K562 (cell line): ENCODE measurements around the gene TUT7. TPM values are rescaled to one million over a fixed set of nuclear protein-coding genes. Genes with fewer than 3 reads are reported as not detected.

ENCODE experiments used
- ATAC-seq: fragments of 200-7000 bp; cut with Tn5 transposase; 3 replicates; pipeline ENCODE4 v1.9.1; 2020; ENCODE audit warnings: moderate library complexity
- BruUV-seq: library from RNA; stranded (reverse); fragments of 400-500 nt; replicated peaks from 2 replicates; lab custom pipeline; 2021; lab: Mats Ljungman, UMichigan
- CTCF ChIA-PET: fragments of 300-600 bp; formaldehyde crosslinking; extraction: SDS; loops from one replicate; lab custom pipeline; 2021; ENCODE audit warnings: low intra/inter-chr PET ratio; lab: Yijun Ruan, JAX
- POLR2A ChIA-PET: fragments of 300-600, 350-650 bp; sonication (Branson Sonifier 250); formaldehyde crosslinking; extraction: SDS; loops from one replicate; lab custom pipeline; 2021; ENCODE audit warnings: antibody characterized with exemption, inconsistent platforms; lab: Yijun Ruan, JAX
- DNase-seq, 4 experiments: peaks; one replicate each; pipeline versions ENCODE4 v3.0.0 to v3.0.0-alpha.2; 2011 to 2018; ENCODE audit warnings: low spot score in 3 of 4, mixed read lengths in 3 of 4; ENCODE audit errors: extremely low read depth in 1 of 4
- FAIRE-seq: peaks from 2 replicates; lab custom pipeline; 2011; peaks lifted over from hg19 to GRCh38; lab: Jason Lieb, UNC
- H2AFZ ChIP-seq: 2 replicates; pipeline ENCODE4 v1.6.0; 2011; ENCODE audit warnings: low read depth, low read length, control low read depth, inconsistent platforms
- H3K27ac ChIP-seq: fragments of 200-600 bp; 3 replicates; pipeline ENCODE4 v1.8.0; 2011; ENCODE audit warnings: low read depth, mild to moderate bottlenecking, control low read depth, inconsistent platforms, low read length, moderate library complexity, mixed read lengths; ENCODE audit errors: extremely low read depth
- H3K27me3 ChIP-seq, 2 experiments: fragments of 300-600 bp in 1 of 2; 2 replicates in 1 of 2; 3 replicates in 1 of 2; pipeline versions ENCODE4 v1.6.0 to v1.8.0; 2011; ENCODE audit warnings: inconsistent platforms in 2 of 2, low read length in 2 of 2, mild to moderate bottlenecking in 1 of 2, mixed read lengths in 1 of 2, moderate library complexity in 1 of 2; ENCODE audit not compliant: control insufficient read depth in 2 of 2, insufficient read depth in 2 of 2
- H3K36me3 ChIP-seq: fragments of 300-600 bp; 3 replicates; pipeline ENCODE4 v1.8.0; 2011; ENCODE audit warnings: mild to moderate bottlenecking, low read length, inconsistent platforms; ENCODE audit not compliant: control insufficient read depth, insufficient read depth
- H3K4me1 ChIP-seq, 2 experiments: fragments of 200-600 bp in 1 of 2; replicated peaks in 1 of 2; 2 replicates in 1 of 2; 3 replicates in 1 of 2; pipeline versions ENCODE4 v1.5.1 to v1.8.0; 2011; ENCODE audit warnings: inconsistent platforms in 2 of 2, low read length in 2 of 2, mild to moderate bottlenecking in 1 of 2, mixed read lengths in 1 of 2, moderate library complexity in 1 of 2; ENCODE audit not compliant: control insufficient read depth in 2 of 2, insufficient read depth in 2 of 2
- H3K4me2 ChIP-seq: 2 replicates; pipeline ENCODE4 v1.6.1; 2011; ENCODE audit warnings: low read length, control low read depth, inconsistent platforms, mixed read lengths; ENCODE audit not compliant: insufficient read depth
- H3K4me3 ChIP-seq: fragments of 200-600 bp; sonication (generic), shearing (Covaris generic); 2 replicates; pipeline ENCODE4 v1.5.1; 2016; ENCODE audit warnings: control low read depth, inconsistent platforms
- H3K79me2 ChIP-seq: fragments of 200-600 bp; 3 replicates; pipeline ENCODE4 v1.8.0; 2011; ENCODE audit warnings: low read length, inconsistent platforms; ENCODE audit not compliant: control insufficient read depth, insufficient read depth
- H3K9ac ChIP-seq, 2 experiments: 2 replicates each; pipeline versions ENCODE4 v1.6.0 to v1.6.1; 2011; ENCODE audit warnings: low read depth in 2 of 2, low read length in 2 of 2, control low read depth in 1 of 2, inconsistent platforms in 1 of 2, mild to moderate bottlenecking in 1 of 2, mixed read lengths in 1 of 2; ENCODE audit not compliant: insufficient read depth in 1 of 2
- H3K9me1 ChIP-seq: one replicate; pipeline ENCODE4 v1.6.0; 2011; ENCODE audit warnings: inconsistent platforms, mild to moderate bottlenecking, low read length, moderate library complexity; ENCODE audit not compliant: control insufficient read depth, insufficient read depth
- H3K9me3 ChIP-seq: replicated peaks from 2 replicates; pipeline ENCODE4 v1.5.1; 2011; ENCODE audit warnings: low read depth, low read length, inconsistent platforms; ENCODE audit not compliant: control insufficient read depth, insufficient read depth
- H4K20me1 ChIP-seq: replicated peaks from 2 replicates; pipeline ENCODE4 v1.6.1; 2011; ENCODE audit warnings: low read length, inconsistent platforms, mixed read lengths; ENCODE audit not compliant: control insufficient read depth, insufficient read depth
- ATF1 ChIP-seq, 2 experiments: fragments of 450-650 bp in 1 of 2; IDR thresholded peaks; 2 replicates each; pipeline ENCODE4 v1.6.1; 2016; ENCODE audit warnings: missing compliant biosample characterization in 1 of 2, missing genetic modification characterization in 1 of 2
- FOSL1 ChIP-seq: fragments of 200-800 bp; sonication (Bioruptor generic); conservative IDR thresholded peaks from 2 replicates; pipeline ENCODE4 v1.6.1; 2016; ENCODE audit warnings: missing genetic modification characterization, missing compliant biosample characterization
- GATA2 ChIP-seq: sonication (generic); formaldehyde crosslinking; IDR thresholded peaks from 2 replicates; pipeline ENCODE4 v1.4.0; 2020; ENCODE audit warnings: mild to moderate bottlenecking, missing genetic modification reagents
- LARP7 ChIP-seq: fragments of 450-650 bp; IDR thresholded peaks from 2 replicates; pipeline ENCODE4 v1.6.1; 2016
- LEF1 ChIP-seq: fragments of 450-650 bp; IDR thresholded peaks from 2 replicates; pipeline ENCODE4 v1.6.1; 2016; ENCODE audit warnings: mild to moderate bottlenecking
- MYC ChIP-seq, 2 experiments: fragments of 250-450 bp in 1 of 2; sonication (Bioruptor Pico) in 1 of 2; IDR thresholded peaks; 2 replicates each; pipeline versions ENCODE4 v1.5.1 to v1.6.1; 2012 to 2021; ENCODE audit warnings: low read depth in 2 of 2, borderline replicate concordance in 1 of 2, improper control_type of control experiment in 1 of 2, low read length in 1 of 2, mild to moderate bottlenecking in 1 of 2, moderate library complexity in 1 of 2
- PML ChIP-seq: IDR thresholded peaks from 2 replicates; pipeline ENCODE4 v1.6.1; 2012; ENCODE audit warnings: low read length, inconsistent platforms
- RBM15 ChIP-seq: fragments of 200-400 bp; formaldehyde crosslinking; IDR thresholded peaks from 2 replicates; pipeline ENCODE4 v1.6.1; 2018; ENCODE audit warnings: mild to moderate bottlenecking, low read length, moderate library complexity; ENCODE audit not compliant: insufficient read depth
- SAFB2 ChIP-seq: fragments of 200-400 bp; formaldehyde crosslinking; IDR thresholded peaks from 2 replicates; pipeline ENCODE4 v1.6.1; 2018; ENCODE audit warnings: borderline replicate concordance, low read length, low read depth, moderate library complexity; ENCODE audit not compliant: severe bottlenecking
- TAF1 ChIP-seq: IDR thresholded peaks from 2 replicates; pipeline ENCODE4 v1.6.1; 2011; ENCODE audit warnings: mild to moderate bottlenecking, low read length, moderate library complexity; ENCODE audit not compliant: insufficient read depth, control insufficient read depth, severe bottlenecking; ENCODE audit errors: extremely low read depth
- XRCC4 ChIP-seq: IDR thresholded peaks from one replicate; pipeline ENCODE4 v1.6.1; 2011; ENCODE audit not compliant: insufficient read depth, insufficient read length; ENCODE audit errors: extremely low read depth
- ZBED1 ChIP-seq: IDR thresholded peaks from 2 replicates; pipeline ENCODE4 v1.6.1; 2014
- ZNF280B ChIP-seq: fragments of 250-450 bp; sonication (Bioruptor Pico); IDR thresholded peaks from 2 replicates; pipeline ENCODE4 v1.5.1; 2021; ENCODE audit warnings: mild to moderate bottlenecking
- ZNF431 ChIP-seq: sonication (generic); formaldehyde crosslinking; IDR thresholded peaks from 2 replicates; pipeline ENCODE4 v1.8.0; 2022; ENCODE audit warnings: mild to moderate bottlenecking, missing genetic modification reagents
- ZNF695 ChIP-seq: fragments of 450-650 bp; formaldehyde crosslinking; IDR thresholded peaks from 2 replicates; pipeline ENCODE4 v1.4.0; 2020; ENCODE audit warnings: mild to moderate bottlenecking, moderate library complexity
- ZNF75A ChIP-seq: fragments of 450-650 bp; formaldehyde crosslinking; IDR thresholded peaks from 2 replicates; pipeline ENCODE4 v1.4.0; 2020; ENCODE audit warnings: mild to moderate bottlenecking
- ZNF76 ChIP-seq: fragments of 250-450 bp; sonication (Bioruptor Pico); IDR thresholded peaks from 2 replicates; pipeline ENCODE4 v1.4.0; 2020; ENCODE audit warnings: mild to moderate bottlenecking, moderate library complexity, borderline replicate concordance
- ZNF77 ChIP-seq: fragments of 250-450 bp; sonication (Bioruptor Pico); IDR thresholded peaks from 2 replicates; pipeline ENCODE4 v1.5.0; 2020
- WGBS: fragments of 100-300 bp; shearing (Covaris generic); methylation state at CpG from one replicate; pipeline ENCODE4 v1.1.6; 2016; ENCODE audit warnings: low coverage, mixed read lengths; ENCODE audit not compliant: insufficient coverage; ENCODE audit errors: missing lambda C conversion rate; 5-methylcytosine and 5-hydroxymethylcytosine counted together
- in situ Hi-C: fragments of 300-500 bp; cut with MboI; formaldehyde crosslinking; loops from 4 replicates; pipeline ENCODE4 v1.15.0; 2018; ENCODE audit warnings: inconsistent platforms, mixed read lengths
- intact Hi-C: fragments of 100-400 bp; cut with micrococcal nuclease; formaldehyde crosslinking; loops from 2 replicates; pipeline ENCODE4 v1.14.2; 2022
- polyA plus RNA-seq, 8 experiments: library from polyadenylated mRNA; depleted of rRNA in 4 of 8; stranded (reverse) in 5 of 8; unstranded in 3 of 8; fragments of >200 nt; fragmentation: Nextera tagmentation in 2 of 8; fragmentation: Illumina TruSeq in 1 of 8; extraction: Ambion mirVana in 2 of 8; extraction: Trizol in 1 of 8; gene quantifications; 2 replicates each; pipeline versions ENCODE4 v1.2.1 to v1.2.3, GENCODE V29; 2011 to 2014; ENCODE audit warnings: inconsistent platforms in 1 of 8, missing spikeins in 1 of 8
- total RNA-seq, 7 experiments: library from RNA; depleted of rRNA in 6 of 7; stranded (reverse); fragments of >200 nt in 6 of 7; fragmentation: Illumina TruSeq in 2 of 7; extraction: Trizol in 2 of 7; gene quantifications; 2 replicates each; pipeline versions ENCODE4 v1.2.1 to v1.2.3, GENCODE V29; 2011 to 2021; ENCODE audit warnings: low replicate concordance in 1 of 7
- TF ChIP-seq, protein P1 (sequence below), 2 experiments: IDR thresholded peaks in 1 of 2; conservative IDR thresholded peaks in 1 of 2; 2 replicates each; pipeline ENCODE4 v1.6.1; 2016; ENCODE audit warnings: low read depth in 2 of 2, mild to moderate bottlenecking in 1 of 2, missing compliant biosample characterization in 1 of 2, missing genetic modification characterization in 1 of 2, moderate library complexity in 1 of 2

Gene TUT7
- total and polyA plus RNA-seq, 9 of the 15 experiments (the other 6 are each of a cell fraction or from before 2014, with no cell fraction given): 5.9 to 26.9 (median 15.2) TPM

- TF ChIP-seq ZNF77 (CRISPR knock-in tag): no peak
Observed at GRCh38 chr9:86318187-86318586, 36.0 kb downstream of the TUT7 start (continued).

DNA sequence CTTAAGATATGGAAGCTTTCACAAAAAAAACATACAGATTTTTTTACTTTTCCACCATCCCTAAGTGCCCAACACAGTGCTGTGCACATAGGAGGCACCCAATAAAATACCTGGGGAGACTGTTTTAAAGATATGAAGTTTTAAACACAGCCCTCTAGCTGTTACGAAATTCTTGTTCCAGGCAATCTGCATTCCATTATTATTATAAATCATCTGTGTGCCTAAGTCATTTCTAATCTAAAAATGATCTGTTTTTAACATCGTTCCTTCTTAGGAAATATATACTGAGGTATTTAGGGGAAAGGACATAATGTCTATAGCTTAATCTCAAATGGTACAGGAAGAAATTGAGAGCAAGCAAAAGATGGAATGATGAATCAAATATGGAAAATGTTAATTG, 39.1 kb downstream of the TUT7 start:
- no peak for DNase-seq
- H3K9ac ChIP-seq: no peak overlapping the region
- no peak for FAIRE-seq
- no peaks in the 10 kb centered on the region for H3K9me3 ChIP-seq
- intact Hi-C loops: no loop called here
- no peak overlapping the region for H2AFZ ChIP-seq
- H3K4me1 ChIP-seq: no peaks in the 10 kb centered on the region
- no peaks in the 10 kb centered on the region for H4K20me1 ChIP-seq
- POLR2A ChIA-PET: interaction anchor here (1.1 kb wide), 1 partner anchor 8 kb away, joined by 5 read pairs; no protein-coding TSS in a partner anchor
- no peaks in the 10 kb centered on the region for H3K9me1 ChIP-seq
- H3K79me2 ChIP-seq: no peaks in the 10 kb centered on the region
- H3K4me3 ChIP-seq: no peak overlapping the region
- 81% methylated on average over 2 of the region's 2 CpGs for WGBS
- no peaks in the 10 kb centered on the region for H3K27me3 ChIP-seq
- no peak overlapping the region for H3K27ac ChIP-seq
- in situ Hi-C loops: no loop called here
- H3K36me3 ChIP-seq: peaks cover 65% of the 10 kb centered on the region; the same call in 2 of the 3 replicates
- BruUV-seq: no TSS peak
- CTCF ChIA-PET: no interaction called here
- H3K4me2 ChIP-seq: no peak overlapping the region
- ATAC-seq: no peak
- TF ChIP-seq PML: no peak
- no peak for TF ChIP-seq LARP7
- TF ChIP-seq ZNF695: no peak
- no peak for TF ChIP-seq ZNF431 (CRISPR knock-in tag)
- no peak for TF ChIP-seq ATF1 (CRISPR knock-in tag; IDR thresholded peaks at IDR 0.05)
- no peak for TF ChIP-seq ATF1 (tag; IDR thresholded peaks at IDR 0.05)
- no peak for TF ChIP-seq ZNF75A (CRISPR knock-in tag)
- TF ChIP-seq GATA2 (CRISPR knock-in tag): no peak
- no peak for TF ChIP-seq MYC (IDR thresholded peaks at IDR 0.05; ENCODE audit: low read depth, low read length)
- no peak for TF ChIP-seq MYC (CRISPR knock-in tag; IDR thresholded peaks at IDR 0.05; ENCODE audit: borderline replicate concordance, low read depth)
- no peak for TF ChIP-seq FOSL1 (tag)
- no peak for TF ChIP-seq ZBED1
- no peak for TF ChIP-seq SAFB2
- TF ChIP-seq ZNF76: no peak
- TF ChIP-seq, protein P1, sequence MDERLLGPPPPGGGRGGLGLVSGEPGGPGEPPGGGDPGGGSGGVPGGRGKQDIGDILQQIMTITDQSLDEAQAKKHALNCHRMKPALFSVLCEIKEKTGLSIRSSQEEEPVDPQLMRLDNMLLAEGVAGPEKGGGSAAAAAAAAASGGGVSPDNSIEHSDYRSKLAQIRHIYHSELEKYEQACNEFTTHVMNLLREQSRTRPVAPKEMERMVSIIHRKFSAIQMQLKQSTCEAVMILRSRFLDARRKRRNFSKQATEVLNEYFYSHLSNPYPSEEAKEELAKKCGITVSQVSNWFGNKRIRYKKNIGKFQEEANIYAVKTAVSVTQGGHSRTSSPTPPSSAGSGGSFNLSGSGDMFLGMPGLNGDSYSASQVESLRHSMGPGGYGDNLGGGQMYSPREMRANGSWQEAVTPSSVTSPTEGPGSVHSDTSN (CRISPR knock-in tag; IDR thresholded peaks at IDR 0.05; ENCODE audit: low read depth): no peak
- TF ChIP-seq, protein P1 (tag; conservative IDR thresholded peaks at IDR 0.05; ENCODE audit: low read depth): no peak
- TF ChIP-seq TAF1: no peak
- no peak for TF ChIP-seq RBM15
- TF ChIP-seq LEF1: no peak
- no peak for TF ChIP-seq XRCC4
- TF ChIP-seq ZNF280B (CRISPR knock-in tag): no peak
